HCT116 (cell line): ENCODE results near the gene KIRREL3. TPM values are rescaled to one million over a fixed set of nuclear protein-coding genes. Genes with fewer than 3 reads are reported as not detected.

Experiments used
- ATAC-seq: fragments of 200-7000 bp; cut with Tn5 transposase; 2 replicates; pipeline ENCODE4 v1.9.1; 2020; ENCODE audit warnings: mild to moderate bottlenecking, moderate library complexity
- BruUV-seq: library from RNA; stranded (reverse); fragments of 400-500 nt; replicated peaks from 2 replicates; lab custom pipeline; 2021; lab: Mats Ljungman, UMichigan
- CTCF ChIA-PET: fragments of 300-600 bp; sonication (Branson Sonifier 250); formaldehyde crosslinking; loops from one replicate; lab custom pipeline; 2021; ENCODE audit warnings: antibody characterized with exemption; lab: Charles Lee
- POLR2A ChIA-PET: fragments of 300-600, 350-600 bp; sonication (Branson Sonifier 250); formaldehyde crosslinking; loops from one replicate; lab custom pipeline; 2021; ENCODE audit warnings: antibody characterized with exemption; lab: Charles Lee
- RAD21 ChIA-PET, 2 experiments: fragments of 300-600 bp; sonication (Branson Sonifier 250); formaldehyde crosslinking; loops; one replicate each; lab custom pipeline; 2023; ENCODE audit warnings: low total read pairs in 2 of 2; ENCODE audit not compliant: uncharacterized antibody in 2 of 2, unreplicated experiment in 2 of 2, low non-redundant PET in 1 of 2; lab: Charles Lee
- DNase-seq: peaks from one replicate; pipeline ENCODE4 v3.0.0-alpha.2; 2010; ENCODE audit warnings: low read depth, low spot score
- H2AFZ ChIP-seq: fragments of 200-600 bp; shearing (Covaris generic), sonication (generic); 2 replicates; pipeline ENCODE4 v1.6.1; 2017; ENCODE audit warnings: low read depth, mixed run types, mixed read lengths, antibody characterized with exemption, low read length; ENCODE audit not compliant: poor library complexity, severe bottlenecking
- H3K27ac ChIP-seq: 2 replicates; pipeline ENCODE4 v1.5.1; 2012; ENCODE audit warnings: low read depth, low read length
- H3K27me3 ChIP-seq: fragments of 200-600 bp; sonication (generic); 2 replicates; pipeline ENCODE4 v1.6.1; 2016; ENCODE audit warnings: mixed run types, low read length, mixed read lengths; ENCODE audit not compliant: insufficient read depth
- H3K36me3 ChIP-seq, 2 experiments: fragments of 200-500 bp in 1 of 2; fragments of 200-600 bp in 1 of 2; sonication (Bioruptor generic) in 1 of 2; sonication (generic) in 1 of 2; 2 replicates each; pipeline versions ENCODE4 v1.5.1 to v1.6.1; 2014 to 2016; ENCODE audit warnings: low read length in 2 of 2, inconsistent platforms in 1 of 2, mixed read lengths in 1 of 2, mixed run types in 1 of 2; ENCODE audit not compliant: insufficient read depth in 2 of 2, control insufficient read depth in 1 of 2
- H3K4me1 ChIP-seq, 2 experiments: fragments of 200-600 bp in 1 of 2; sonication (generic) in 1 of 2; 2 replicates each; pipeline versions ENCODE4 v1.5.1 to v1.6.1; 2012 to 2017; ENCODE audit warnings: low read length in 2 of 2, inconsistent platforms in 1 of 2, mild to moderate bottlenecking in 1 of 2, mixed read lengths in 1 of 2, mixed run types in 1 of 2, moderate library complexity in 1 of 2; ENCODE audit not compliant: insufficient read depth in 2 of 2, control insufficient read depth in 1 of 2
- H3K4me2 ChIP-seq: fragments of 200-600 bp; sonication (generic); 2 replicates; pipeline ENCODE4 v1.6.1; 2017; ENCODE audit warnings: mixed run types, low read length, mixed read lengths
- H3K4me3 ChIP-seq, 2 experiments: fragments of 200-600 bp in 1 of 2; sonication (generic) in 1 of 2; replicated peaks in 1 of 2; 2 replicates each; pipeline ENCODE4 v1.5.1; 2011 to 2016; ENCODE audit warnings: low read length in 2 of 2, control low read depth in 1 of 2, low read depth in 1 of 2, mild to moderate bottlenecking in 1 of 2, mixed read lengths in 1 of 2, mixed run types in 1 of 2
- H3K79me2 ChIP-seq: fragments of 200-600 bp; sonication (generic); 2 replicates; pipeline ENCODE4 v1.6.1; 2017; ENCODE audit warnings: mild to moderate bottlenecking, mixed run types, low read length, moderate library complexity, mixed read lengths; ENCODE audit not compliant: insufficient read depth
- H3K9ac ChIP-seq: fragments of 200-600 bp; sonication (generic); 2 replicates; pipeline ENCODE4 v1.6.1; 2016; ENCODE audit warnings: low read length, mixed read lengths
- H3K9me2 ChIP-seq: fragments of 200-600 bp; sonication (generic), shearing (Covaris generic); 2 replicates; pipeline ENCODE4 v1.6.1; 2017; ENCODE audit warnings: mixed run types, mild to moderate bottlenecking, moderate library complexity; ENCODE audit not compliant: insufficient read depth
- H3K9me3 ChIP-seq, 2 experiments: fragments of 200-500 bp in 1 of 2; fragments of 200-600 bp in 1 of 2; sonication (Bioruptor generic) in 1 of 2; sonication (generic) in 1 of 2; 2 replicates each; pipeline ENCODE4 v1.6.1; 2014 to 2017; ENCODE audit warnings: low read length in 2 of 2, mixed read lengths in 2 of 2, inconsistent platforms in 1 of 2, low read depth in 1 of 2, mild to moderate bottlenecking in 1 of 2, mixed run types in 1 of 2, moderate library complexity in 1 of 2; ENCODE audit not compliant: control insufficient read depth in 1 of 2, insufficient read depth in 1 of 2
- H4K20me1 ChIP-seq: fragments of 200-600 bp; sonication (generic), shearing (Covaris generic); 2 replicates; pipeline ENCODE4 v1.6.1; 2017; ENCODE audit warnings: mixed run types, mild to moderate bottlenecking, moderate library complexity; ENCODE audit not compliant: insufficient read depth
- CBX3 ChIP-seq: IDR thresholded peaks from 2 replicates; pipeline ENCODE4 v1.6.1; 2012; ENCODE audit warnings: low read depth
- CEBPB ChIP-seq: IDR thresholded peaks from 2 replicates; pipeline ENCODE4 v1.6.1; 2012; ENCODE audit warnings: low read depth
- EGR1 ChIP-seq: IDR thresholded peaks from 2 replicates; pipeline ENCODE4 v1.6.1; 2012; ENCODE audit warnings: low read depth
- ELF1 ChIP-seq: IDR thresholded peaks from 2 replicates; pipeline ENCODE4 v1.6.1; 2012; ENCODE audit warnings: low read depth, borderline replicate concordance
- EZH2phosphoT487 ChIP-seq: fragments of 200-600 bp; IDR thresholded peaks from 2 replicates; pipeline ENCODE4 v1.6.1; 2018; ENCODE audit warnings: antibody characterized with exemption, borderline replicate concordance
- FOSL1 ChIP-seq: IDR thresholded peaks from 2 replicates; pipeline ENCODE4 v1.6.1; 2012; ENCODE audit warnings: low read depth
- JUND ChIP-seq: IDR thresholded peaks from 2 replicates; pipeline ENCODE4 v1.6.1; 2012
- POLR2AphosphoS5 ChIP-seq: IDR thresholded peaks from 2 replicates; pipeline ENCODE4 v1.6.1; 2011; ENCODE audit warnings: mild to moderate bottlenecking, low read depth, low read length, moderate library complexity
- RAD21 ChIP-seq: IDR thresholded peaks from 2 replicates; pipeline ENCODE4 v1.6.1; 2012; ENCODE audit warnings: low read depth, mild to moderate bottlenecking
- SP1 ChIP-seq: IDR thresholded peaks from 2 replicates; pipeline ENCODE4 v1.6.1; 2012; ENCODE audit warnings: low read depth
- SRF ChIP-seq: IDR thresholded peaks from 2 replicates; pipeline ENCODE4 v1.6.1; 2012; ENCODE audit warnings: low read depth
- TCF7L2 ChIP-seq: IDR thresholded peaks from 2 replicates; pipeline ENCODE4 v1.7.0; 2011; ENCODE audit warnings: borderline replicate concordance, inconsistent platforms; ENCODE audit not compliant: insufficient read depth, insufficient read length; ENCODE audit errors: extremely low read depth
- YY1 ChIP-seq: IDR thresholded peaks from 2 replicates; pipeline ENCODE4 v1.6.1; 2011; ENCODE audit warnings: low read length, low read depth, moderate library complexity, mild to moderate bottlenecking; ENCODE audit not compliant: insufficient replicate concordance; ENCODE audit errors: extremely low read depth
- ZFX ChIP-seq: fragments of 450-650 bp; IDR thresholded peaks from 2 replicates; pipeline ENCODE4 v1.6.1; 2017
- intact Hi-C: fragments of 100-400 bp; cut with micrococcal nuclease; formaldehyde crosslinking; loops from 2 replicates; pipeline ENCODE4 v1.10.0; 2022
- total RNA-seq: library from RNA; stranded (reverse); gene quantifications from one replicate; pipeline ENCODE4 v1.2.1, GENCODE V29; 2021; ENCODE audit not compliant: unreplicated experiment
- TF ChIP-seq, protein P1 (sequence below), 3 experiments: fragments of 200-600 bp in 1 of 3; sonication (generic) in 1 of 3; IDR thresholded peaks in 2 of 3; conservative IDR thresholded peaks in 1 of 3; 2 replicates each; pipeline ENCODE4 v1.5.1; 2012 to 2017; ENCODE audit warnings: low read depth in 2 of 3, low read length in 2 of 3, antibody characterized with exemption in 1 of 3, borderline replicate concordance in 1 of 3, control low read depth in 1 of 3, mild to moderate bottlenecking in 1 of 3, mixed read lengths in 1 of 3, mixed run types in 1 of 3, moderate library complexity in 1 of 3; ENCODE audit not compliant: insufficient read depth in 1 of 3
- TF ChIP-seq, protein P2 (sequence below): IDR thresholded peaks from 2 replicates; pipeline ENCODE4 v1.6.1; 2012; ENCODE audit warnings: low read depth
- TF ChIP-seq, protein P3 (sequence below): IDR thresholded peaks from 2 replicates; pipeline ENCODE4 v1.6.1; 2012
- TF ChIP-seq, protein P4 (sequence below): IDR thresholded peaks from 2 replicates; pipeline ENCODE4 v1.6.1; 2012

Gene KIRREL3
- total RNA-seq, 1 experiment from 2014 or later: not detected

DNA sequence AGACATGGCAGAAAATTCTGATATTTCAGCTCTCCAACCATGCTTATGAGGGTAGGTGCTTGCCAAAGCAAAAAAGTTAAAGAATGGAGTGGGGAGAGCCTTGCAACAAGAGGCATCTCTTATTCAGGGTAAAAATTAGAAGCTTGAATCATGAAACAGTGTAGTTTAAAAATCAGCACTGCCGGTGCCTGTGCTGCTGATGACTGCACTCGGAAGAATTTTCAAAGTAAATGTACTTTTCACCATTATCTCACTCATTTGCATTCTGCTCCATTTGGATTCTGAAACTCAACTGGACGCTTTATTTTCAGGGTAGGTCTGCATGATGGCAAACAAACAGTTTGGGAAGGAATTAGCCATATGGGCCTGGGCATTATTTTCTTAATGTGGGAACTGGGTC, 126.3 kb downstream of the KIRREL3 start (continued):
- TF ChIP-seq, protein P1, sequence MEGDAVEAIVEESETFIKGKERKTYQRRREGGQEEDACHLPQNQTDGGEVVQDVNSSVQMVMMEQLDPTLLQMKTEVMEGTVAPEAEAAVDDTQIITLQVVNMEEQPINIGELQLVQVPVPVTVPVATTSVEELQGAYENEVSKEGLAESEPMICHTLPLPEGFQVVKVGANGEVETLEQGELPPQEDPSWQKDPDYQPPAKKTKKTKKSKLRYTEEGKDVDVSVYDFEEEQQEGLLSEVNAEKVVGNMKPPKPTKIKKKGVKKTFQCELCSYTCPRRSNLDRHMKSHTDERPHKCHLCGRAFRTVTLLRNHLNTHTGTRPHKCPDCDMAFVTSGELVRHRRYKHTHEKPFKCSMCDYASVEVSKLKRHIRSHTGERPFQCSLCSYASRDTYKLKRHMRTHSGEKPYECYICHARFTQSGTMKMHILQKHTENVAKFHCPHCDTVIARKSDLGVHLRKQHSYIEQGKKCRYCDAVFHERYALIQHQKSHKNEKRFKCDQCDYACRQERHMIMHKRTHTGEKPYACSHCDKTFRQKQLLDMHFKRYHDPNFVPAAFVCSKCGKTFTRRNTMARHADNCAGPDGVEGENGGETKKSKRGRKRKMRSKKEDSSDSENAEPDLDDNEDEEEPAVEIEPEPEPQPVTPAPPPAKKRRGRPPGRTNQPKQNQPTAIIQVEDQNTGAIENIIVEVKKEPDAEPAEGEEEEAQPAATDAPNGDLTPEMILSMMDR (IDR thresholded peaks at IDR 0.05 in 2 of 3, conservative IDR thresholded peaks at IDR 0.05 in 1 of 3; ENCODE audit: borderline replicate concordance in 1 of 3, insufficient read depth in 1 of 3, low read depth in 2 of 3, low read length in 2 of 3): no peak
- TF ChIP-seq RAD21: no peak
- TF ChIP-seq CBX3: no peak
- TF ChIP-seq YY1: no peak
- no peak for TF ChIP-seq ELF1
- TF ChIP-seq CEBPB: no peak

DNA sequence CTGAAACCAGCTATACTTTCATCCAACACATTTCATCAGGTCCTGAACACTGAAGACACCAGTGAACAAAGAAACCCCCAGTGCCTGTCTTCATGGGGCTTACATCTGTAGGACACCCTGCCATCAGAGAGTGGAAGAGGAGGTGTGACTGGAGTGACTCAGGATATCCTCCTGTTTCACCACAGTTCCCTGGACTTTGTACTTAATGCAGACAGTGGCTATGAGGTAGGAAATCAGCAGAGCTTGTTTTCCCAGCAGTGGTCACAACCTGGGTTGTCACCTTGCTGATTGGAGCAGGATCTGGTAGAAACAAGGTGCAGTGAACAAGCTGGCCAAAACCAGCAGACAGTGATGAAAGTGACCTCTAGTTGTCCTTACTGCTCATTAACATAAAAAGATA, 128.8 kb downstream of the KIRREL3 start:
- Histone ChIP-seq H3K36me3 (no peaks in the 10 kb centered on the region), H2AFZ (no peak overlapping the region), H3K9ac (no peak overlapping the region), H3K9me3 (no peaks in the 10 kb centered on the region), H3K27me3 (peaks cover 13% of the 10 kb centered on the region; the same call in 1 of the 2 replicates), H3K4me1 (no peaks in the 10 kb centered on the region), H3K4me3 (no peak overlapping the region), H3K4me2 (no peak overlapping the region), H3K9me2 (no peaks in the 10 kb centered on the region), H3K79me2 (no peaks in the 10 kb centered on the region), H4K20me1 (no peaks in the 10 kb centered on the region), H3K27ac (no peak overlapping the region)
- DNase-seq (no peak), ATAC-seq (no peak)
- intact Hi-C loops: no loop called here
- ChIA-PET RAD21 (no interaction called here), POLR2A (no interaction called here), CTCF (no interaction called here)
- no TSS peak for BruUV-seq
- TF ChIP-seq, protein P2, sequence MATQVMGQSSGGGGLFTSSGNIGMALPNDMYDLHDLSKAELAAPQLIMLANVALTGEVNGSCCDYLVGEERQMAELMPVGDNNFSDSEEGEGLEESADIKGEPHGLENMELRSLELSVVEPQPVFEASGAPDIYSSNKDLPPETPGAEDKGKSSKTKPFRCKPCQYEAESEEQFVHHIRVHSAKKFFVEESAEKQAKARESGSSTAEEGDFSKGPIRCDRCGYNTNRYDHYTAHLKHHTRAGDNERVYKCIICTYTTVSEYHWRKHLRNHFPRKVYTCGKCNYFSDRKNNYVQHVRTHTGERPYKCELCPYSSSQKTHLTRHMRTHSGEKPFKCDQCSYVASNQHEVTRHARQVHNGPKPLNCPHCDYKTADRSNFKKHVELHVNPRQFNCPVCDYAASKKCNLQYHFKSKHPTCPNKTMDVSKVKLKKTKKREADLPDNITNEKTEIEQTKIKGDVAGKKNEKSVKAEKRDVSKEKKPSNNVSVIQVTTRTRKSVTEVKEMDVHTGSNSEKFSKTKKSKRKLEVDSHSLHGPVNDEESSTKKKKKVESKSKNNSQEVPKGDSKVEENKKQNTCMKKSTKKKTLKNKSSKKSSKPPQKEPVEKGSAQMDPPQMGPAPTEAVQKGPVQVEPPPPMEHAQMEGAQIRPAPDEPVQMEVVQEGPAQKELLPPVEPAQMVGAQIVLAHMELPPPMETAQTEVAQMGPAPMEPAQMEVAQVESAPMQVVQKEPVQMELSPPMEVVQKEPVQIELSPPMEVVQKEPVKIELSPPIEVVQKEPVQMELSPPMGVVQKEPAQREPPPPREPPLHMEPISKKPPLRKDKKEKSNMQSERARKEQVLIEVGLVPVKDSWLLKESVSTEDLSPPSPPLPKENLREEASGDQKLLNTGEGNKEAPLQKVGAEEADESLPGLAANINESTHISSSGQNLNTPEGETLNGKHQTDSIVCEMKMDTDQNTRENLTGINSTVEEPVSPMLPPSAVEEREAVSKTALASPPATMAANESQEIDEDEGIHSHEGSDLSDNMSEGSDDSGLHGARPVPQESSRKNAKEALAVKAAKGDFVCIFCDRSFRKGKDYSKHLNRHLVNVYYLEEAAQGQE: no peak
- no peak for TF ChIP-seq EZH2phosphoT487
- no peak for TF ChIP-seq YY1
- no peak for TF ChIP-seq FOSL1
- TF ChIP-seq ZFX: no peak
- TF ChIP-seq SRF: no peak
- no peak for TF ChIP-seq TCF7L2
- TF ChIP-seq ELF1: no peak
- no peak for TF ChIP-seq SP1
- TF ChIP-seq, protein P3, sequence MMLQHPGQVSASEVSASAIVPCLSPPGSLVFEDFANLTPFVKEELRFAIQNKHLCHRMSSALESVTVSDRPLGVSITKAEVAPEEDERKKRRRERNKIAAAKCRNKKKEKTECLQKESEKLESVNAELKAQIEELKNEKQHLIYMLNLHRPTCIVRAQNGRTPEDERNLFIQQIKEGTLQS: no peak
- TF ChIP-seq, protein P4, sequence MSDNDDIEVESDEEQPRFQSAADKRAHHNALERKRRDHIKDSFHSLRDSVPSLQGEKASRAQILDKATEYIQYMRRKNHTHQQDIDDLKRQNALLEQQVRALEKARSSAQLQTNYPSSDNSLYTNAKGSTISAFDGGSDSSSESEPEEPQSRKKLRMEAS: no peak
- TF ChIP-seq CEBPB: no peak
- TF ChIP-seq, protein P1 (IDR thresholded peaks at IDR 0.05 in 2 of 3, conservative IDR thresholded peaks at IDR 0.05 in 1 of 3; ENCODE audit: borderline replicate concordance in 1 of 3, insufficient read depth in 1 of 3, low read depth in 2 of 3, low read length in 2 of 3): no peak
- no peak for TF ChIP-seq EGR1
- TF ChIP-seq POLR2AphosphoS5: no peak
- TF ChIP-seq JUND: no peak
